Gastroesophageal sphincter (tissue), 4 donors: Measurements from ENCODE around the gene TRPC4. TPM values are rescaled to one million over a fixed set of nuclear protein-coding genes. Genes with fewer than 3 reads are reported as not detected.

Experiments used
- ATAC-seq: fragments of 150-250 bp; one replicate; pipeline ENCODE4 v1.9.1; 2016; ENCODE audit warnings: mild to moderate bottlenecking, moderate library complexity
- H3K27ac ChIP-seq, 4 donors: fragments of 200-600 bp; sonication (generic) in 3 of 4; 1 replicate in 3 of 4; 2 replicates in 1 of 4; pipeline ENCODE4 v1.5.1; 2016 to 2019
- H3K27me3 ChIP-seq: fragments of 200-600 bp; sonication (generic); one replicate; pipeline ENCODE4 v1.5.1; 2019
- H3K36me3 ChIP-seq, 2 donors: fragments of 200-600 bp; sonication (generic); one replicate each; pipeline ENCODE4 v1.5.1; 2019; ENCODE audit warnings: control low read depth in 1 of 2
- H3K4me1 ChIP-seq, 3 donors: fragments of 200-600 bp; sonication (generic); 1 replicate in 2 of 3; 2 replicates in 1 of 3; pipeline ENCODE4 v1.5.1; 2016 to 2019; ENCODE audit warnings: control low read depth in 2 of 3
- H3K4me3 ChIP-seq, 2 donors: fragments of 200-600 bp; sonication (generic); one replicate each; pipeline ENCODE4 v1.5.1; 2019; ENCODE audit warnings: mild to moderate bottlenecking in 1 of 2, moderate library complexity in 1 of 2
- H3K9me3 ChIP-seq, 3 donors: fragments of 200-600 bp; sonication (generic); one replicate each; pipeline ENCODE4 v1.5.1; 2017 to 2019; ENCODE audit warnings: control low read depth in 2 of 3
- EP300 ChIP-seq: sonication (generic); formaldehyde crosslinking; IDR thresholded peaks from one replicate; pipeline ENCODE4 v1.6.1; 2017; ENCODE audit warnings: antibody characterized with exemption, mild to moderate bottlenecking
- POLR2A ChIP-seq, 2 donors: fragments of 450-650 bp; IDR thresholded peaks; one replicate each; pipeline ENCODE4 v1.6.1; 2017; ENCODE audit warnings: antibody characterized with exemption in 2 of 2, mild to moderate bottlenecking in 2 of 2, moderate library complexity in 1 of 2
- POLR2AphosphoS5 ChIP-seq: sonication (generic); formaldehyde crosslinking; IDR thresholded peaks from one replicate; pipeline ENCODE4 v1.6.1; 2017; ENCODE audit warnings: antibody characterized with exemption
- WGBS, 2 donors: methylation state at CpG; one replicate each; pipeline ENCODE4 v1.1.5; 2018; ENCODE audit warnings: low coverage in 1 of 2; 5-methylcytosine and 5-hydroxymethylcytosine counted together
- total RNA-seq, 4 donors: library from RNA; depleted of rRNA; stranded (reverse); fragments of >200 nt; gene quantifications; one replicate each; pipeline ENCODE4 v1.1.0, GENCODE V29; 2016
- TF ChIP-seq, protein P1 (sequence below), 4 experiments: fragments of 200-600 bp in 2 of 4; fragments of 450-650 bp in 2 of 4; sonication (generic) in 1 of 4; IDR thresholded peaks; one replicate each; pipeline ENCODE4 v1.5.1; 2017 to 2019; ENCODE audit warnings: antibody characterized with exemption in 4 of 4, mild to moderate bottlenecking in 2 of 4, moderate library complexity in 2 of 4

TRPC4 gene
- total RNA-seq, 4 donors from 2014 or later: 0.31 to 1.1 (median 0.87) TPM; not detected in 1

- WGBS, 2 donors: 19% methylated on average over 1 of the region's 1 CpG; no CpG with 5 or more reads in 1 of the 2 donors
- Histone ChIP-seq H3K27me3 (no peaks in the 10 kb centered on the region), H3K36me3 (no peaks in the 10 kb centered on the region), H3K27ac (no peak overlapping the region), H3K9me3 (no peaks in the 10 kb centered on the region), H3K4me1 (no peaks in the 10 kb centered on the region), H3K4me3 (no peak overlapping the region)
- TF ChIP-seq EP300 (no peak), POLR2A (IDR thresholded peaks at IDR 0.05) (no peak)
- no peak for ATAC-seq
Measured at GRCh38 chr13:37788346-37788745, 81.2 kb downstream of the TRPC4 start.

GRCh38 chr13:37777676-37778075, 91.9 kb downstream of the TRPC4 start:
- Histone ChIP-seq H3K36me3 (no peaks in the 10 kb centered on the region), H3K4me1 (no peaks in the 10 kb centered on the region), H3K9me3 (no peaks in the 10 kb centered on the region), H3K4me3 (no peak overlapping the region), H3K27ac (no peak overlapping the region), H3K27me3 (no peaks in the 10 kb centered on the region)
- TF ChIP-seq POLR2A (IDR thresholded peaks at IDR 0.05) (no peak), POLR2AphosphoS5 (no peak), EP300 (no peak)
- TF ChIP-seq, protein P1, sequence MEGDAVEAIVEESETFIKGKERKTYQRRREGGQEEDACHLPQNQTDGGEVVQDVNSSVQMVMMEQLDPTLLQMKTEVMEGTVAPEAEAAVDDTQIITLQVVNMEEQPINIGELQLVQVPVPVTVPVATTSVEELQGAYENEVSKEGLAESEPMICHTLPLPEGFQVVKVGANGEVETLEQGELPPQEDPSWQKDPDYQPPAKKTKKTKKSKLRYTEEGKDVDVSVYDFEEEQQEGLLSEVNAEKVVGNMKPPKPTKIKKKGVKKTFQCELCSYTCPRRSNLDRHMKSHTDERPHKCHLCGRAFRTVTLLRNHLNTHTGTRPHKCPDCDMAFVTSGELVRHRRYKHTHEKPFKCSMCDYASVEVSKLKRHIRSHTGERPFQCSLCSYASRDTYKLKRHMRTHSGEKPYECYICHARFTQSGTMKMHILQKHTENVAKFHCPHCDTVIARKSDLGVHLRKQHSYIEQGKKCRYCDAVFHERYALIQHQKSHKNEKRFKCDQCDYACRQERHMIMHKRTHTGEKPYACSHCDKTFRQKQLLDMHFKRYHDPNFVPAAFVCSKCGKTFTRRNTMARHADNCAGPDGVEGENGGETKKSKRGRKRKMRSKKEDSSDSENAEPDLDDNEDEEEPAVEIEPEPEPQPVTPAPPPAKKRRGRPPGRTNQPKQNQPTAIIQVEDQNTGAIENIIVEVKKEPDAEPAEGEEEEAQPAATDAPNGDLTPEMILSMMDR (IDR thresholded peaks at IDR 0.05): no peak
- ATAC-seq: no peak

DNA sequence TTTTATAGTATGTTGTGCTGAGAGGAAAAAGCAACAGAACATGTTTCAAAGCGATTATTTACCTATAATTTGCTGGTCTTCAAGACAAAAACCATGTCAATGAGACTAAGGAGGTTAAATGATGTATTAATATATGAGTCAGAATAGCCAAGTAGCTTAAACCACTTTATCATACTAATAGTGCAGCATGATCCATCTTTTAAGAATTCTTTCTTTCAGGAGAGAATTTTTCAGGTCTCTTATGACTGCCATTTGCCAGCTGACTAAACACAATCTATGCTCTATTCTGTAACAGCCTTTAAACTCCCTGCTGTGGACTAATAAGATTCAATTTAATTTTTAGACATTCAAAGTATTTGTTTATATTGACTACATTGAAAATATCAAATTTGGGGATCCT, 93.7 kb downstream of the TRPC4 start:
- ATAC-seq: no peak
- no peak overlapping the region for H3K27ac ChIP-seq
- no peaks in the 10 kb centered on the region for H3K9me3 ChIP-seq
- no peak overlapping the region for H3K4me3 ChIP-seq
- H3K4me1 ChIP-seq: no peaks in the 10 kb centered on the region
- no peaks in the 10 kb centered on the region for H3K27me3 ChIP-seq
- H3K36me3 ChIP-seq: no peaks in the 10 kb centered on the region
- 76 to 89% methylated on average over 1 of the region's 1 CpG for WGBS, 2 donors
- TF ChIP-seq POLR2A (IDR thresholded peaks at IDR 0.05): no peak
- no peak for TF ChIP-seq EP300
- TF ChIP-seq, protein P1 (IDR thresholded peaks at IDR 0.05): no peak
- no peak for TF ChIP-seq POLR2AphosphoS5

GRCh38 chr13:37772644-37773043, 96.9 kb downstream of the TRPC4 start:
- H3K27ac ChIP-seq: no peak overlapping the region
- H3K4me3 ChIP-seq: no peak overlapping the region
- WGBS, 2 donors: 72 to 93% methylated on average over 7 of the region's 7 CpGs
- no peaks in the 10 kb centered on the region for H3K9me3 ChIP-seq
- TF ChIP-seq, protein P1 (IDR thresholded peaks at IDR 0.05): no peak
- TF ChIP-seq POLR2A (IDR thresholded peaks at IDR 0.05) (no peak), EP300 (no peak)
- no peak for ATAC-seq
- H3K4me1 ChIP-seq: no peaks in the 10 kb centered on the region
- H3K27me3 ChIP-seq: no peaks in the 10 kb centered on the region
- no peaks in the 10 kb centered on the region for H3K36me3 ChIP-seq

GRCh38 chr13:37769545-37769944, 100.0 kb downstream of the TRPC4 start:
- Histone ChIP-seq H3K27ac (no peak overlapping the region), H3K27me3 (no peaks in the 10 kb centered on the region), H3K36me3 (no peaks in the 10 kb centered on the region), H3K4me1 (no peaks in the 10 kb centered on the region), H3K4me3 (no peak overlapping the region), H3K9me3 (no peaks in the 10 kb centered on the region)
- ATAC-seq: no peak
- TF ChIP-seq, protein P1 (IDR thresholded peaks at IDR 0.05): no peak
- no peak for TF ChIP-seq POLR2AphosphoS5
- TF ChIP-seq POLR2A (IDR thresholded peaks at IDR 0.05): no peak
- TF ChIP-seq EP300: no peak
- WGBS, 2 donors: 93 to 98% methylated on average over 2 of the region's 2 CpGs

DNA sequence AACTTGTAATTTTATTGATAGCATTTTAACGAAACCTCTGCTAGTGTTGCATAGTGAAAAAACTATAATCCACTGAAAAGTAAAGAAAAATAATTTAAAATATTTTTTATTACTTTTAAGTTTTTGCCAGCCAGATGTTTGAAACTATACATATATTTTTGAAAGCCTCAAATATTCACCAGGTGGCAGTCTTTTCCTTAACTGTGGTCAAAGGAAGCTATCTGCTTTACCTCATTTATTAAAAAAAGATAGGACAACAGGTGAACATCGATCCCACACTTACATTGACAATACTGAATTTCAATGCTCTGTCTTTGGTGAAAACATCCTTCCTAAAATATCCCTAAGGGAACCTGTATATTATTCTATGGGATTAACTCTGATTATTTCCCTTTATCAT, 100.5 kb downstream of the TRPC4 start:
- no peaks in the 10 kb centered on the region for H3K27me3 ChIP-seq
- H3K4me1 ChIP-seq: no peaks in the 10 kb centered on the region
- no peak for ATAC-seq
- no peaks in the 10 kb centered on the region for H3K36me3 ChIP-seq
- TF ChIP-seq, protein P1 (IDR thresholded peaks at IDR 0.05): peak in 1 of 4 experiments; percentile 12
- TF ChIP-seq POLR2A (IDR thresholded peaks at IDR 0.05) (no peak), EP300 (no peak), POLR2AphosphoS5 (no peak)
- H3K27ac ChIP-seq: no peak overlapping the region
- no peaks in the 10 kb centered on the region for H3K9me3 ChIP-seq
- WGBS, 2 donors: 64 to 72% methylated on average over 2 of the region's 2 CpGs
- no peak overlapping the region for H3K4me3 ChIP-seq
